ENCODE results near the gene FAF2. TPM values are rescaled to one million over a fixed set of nuclear protein-coding genes. Genes with fewer than 3 reads are reported as not detected.

The FAF2 gene
- total RNA-seq, 1 experiment from 2014 or later, result 32.9 TPM

GRCh38 chr5:176400382-176401156, 47.6 kb upstream of the FAF2 start:
- no peak overlapping the region for H3K27ac Mint-ChIP-seq
- ChIA-PET POLR2A (no interaction called here), CTCF (interaction anchor here (0.5 kb wide), 1 partner anchor 686 kb away, joined by 3 read pairs; no protein-coding TSS in a partner anchor)
- H3K9me3 Mint-ChIP-seq, result no peaks in the 10 kb centered on the region
- no peak for DNase-seq (ENCODE audit: low spot score)
- H3K27me3 Mint-ChIP-seq (ENCODE audit: low read depth), result no peaks in the 10 kb centered on the region; the same call in 1 of the 2 replicates
- ATAC-seq, result no peak
- H3K4me3 Mint-ChIP-seq, result no peak overlapping the region
- TF ChIP-seq SOX15 (CRISPR knock-in tag; IDR thresholded peaks at IDR 0.05), result no peak
- no peak for TF ChIP-seq ZNF396 (CRISPR knock-in tag; IDR thresholded peaks at IDR 0.05; ENCODE audit: borderline replicate concordance)
- no peak for TF ChIP-seq JAZF1 (CRISPR knock-in tag; IDR thresholded peaks at IDR 0.05)
- TF ChIP-seq ZNF317 (CRISPR knock-in tag; IDR thresholded peaks at IDR 0.05; ENCODE audit: borderline replicate concordance, low read depth), result no peak
- TF ChIP-seq ARID4B (CRISPR knock-in tag; IDR thresholded peaks at IDR 0.05; ENCODE audit: borderline replicate concordance), result no peak
- no peak for TF ChIP-seq ZNF281 (CRISPR knock-in tag; IDR thresholded peaks at IDR 0.05)
- TF ChIP-seq E2F5 (CRISPR knock-in tag; IDR thresholded peaks at IDR 0.05), result no peak
- no peak for TF ChIP-seq FOXP4 (CRISPR knock-in tag; IDR thresholded peaks at IDR 0.05)
- no peak for TF ChIP-seq ZNF121 (CRISPR knock-in tag; IDR thresholded peaks at IDR 0.05)
- no peak for TF ChIP-seq MXD4 (CRISPR knock-in tag; IDR thresholded peaks at IDR 0.05; ENCODE audit: borderline replicate concordance)
- TF ChIP-seq HMGXB4 (CRISPR knock-in tag; IDR thresholded peaks at IDR 0.05), result no peak
- H3K4me1 Mint-ChIP-seq, result no peaks in the 10 kb centered on the region; the same call in 1 of the 2 replicates
- no peaks in the 10 kb centered on the region for H3K36me3 Mint-ChIP-seq
